Peyer's patch (tissue), 4 donors: ENCODE measurements around the gene INPP5F. TPM values are rescaled to one million over a fixed set of nuclear protein-coding genes. Genes with fewer than 3 reads are reported as not detected.
A peak's percentile ranks its signal among the peaks of the same experiment; 100 is the strongest.

Experiments used
- DNase-seq, 3 donors: peaks; one replicate each; pipeline ENCODE4 v3.0.0-alpha.2; 2017 to 2019
- H3K27ac ChIP-seq, 4 donors: fragments of 200-600 bp; sonication (generic); one replicate each; pipeline ENCODE4 v1.5.1; 2016 to 2019
- H3K27me3 ChIP-seq, 2 donors: fragments of 200-600 bp; sonication (generic); one replicate each; pipeline ENCODE4 v1.5.1; 2019
- H3K36me3 ChIP-seq, 3 donors: fragments of 200-600 bp; sonication (generic); one replicate each; pipeline ENCODE4 v1.5.1; 2016 to 2019
- H3K4me1 ChIP-seq, 4 donors: fragments of 200-600 bp; sonication (generic); one replicate each; pipeline ENCODE4 v1.5.1; 2016 to 2019
- H3K4me3 ChIP-seq, 4 donors: fragments of 200-600 bp; sonication (generic); 1 replicate in 3 of 4; 2 replicates in 1 of 4; pipeline ENCODE4 v1.5.1; 2016 to 2019; ENCODE audit warnings: mild to moderate bottlenecking in 1 of 4
- H3K9me3 ChIP-seq, 4 donors: fragments of 200-600 bp; sonication (generic); one replicate each; pipeline ENCODE4 v1.5.1; 2016 to 2019; ENCODE audit warnings: mild to moderate bottlenecking in 1 of 4
- CTCF ChIP-seq, 6 experiments: fragments of 450-650 bp in 4 of 6; fragments of 200-600 bp in 2 of 6; sonication (generic) in 1 of 6; IDR thresholded peaks; one replicate each; pipeline ENCODE4 v1.5.1; 2017 to 2019; ENCODE audit warnings: antibody characterized with exemption in 6 of 6, mild to moderate bottlenecking in 3 of 6, moderate library complexity in 1 of 6
- POLR2A ChIP-seq, 2 donors: fragments of 450-650 bp; IDR thresholded peaks; one replicate each; pipeline ENCODE4 v1.5.1; 2017; ENCODE audit warnings: antibody characterized with exemption in 2 of 2, mild to moderate bottlenecking in 2 of 2, moderate library complexity in 2 of 2
- total RNA-seq, 4 donors: library from RNA; depleted of rRNA; stranded (reverse); fragments of >200 nt; gene quantifications; one replicate each; pipeline ENCODE4 v1.1.0, GENCODE V29; 2016

INPP5F gene
- total RNA-seq, 4 donors from 2014 or later, result 6.5 to 37.1 (median 10.2) TPM

GRCh38 chr10:119858063-119858462, 132.2 kb downstream of the INPP5F start:
- Histone ChIP-seq H3K27ac (no peak overlapping the region), H3K9me3 (no peaks in the 10 kb centered on the region), H3K4me3 (no peak overlapping the region), H3K36me3 (peaks cover 0 to 35% (median 0%) of the 10 kb centered on the region in 3 donors), H3K4me1 (no peaks in the 10 kb centered on the region), H3K27me3 (no peaks in the 10 kb centered on the region)
- no peak for DNase-seq
- TF ChIP-seq CTCF (IDR thresholded peaks at IDR 0.05) (no peak), POLR2A (IDR thresholded peaks at IDR 0.05) (no peak)

DNA sequence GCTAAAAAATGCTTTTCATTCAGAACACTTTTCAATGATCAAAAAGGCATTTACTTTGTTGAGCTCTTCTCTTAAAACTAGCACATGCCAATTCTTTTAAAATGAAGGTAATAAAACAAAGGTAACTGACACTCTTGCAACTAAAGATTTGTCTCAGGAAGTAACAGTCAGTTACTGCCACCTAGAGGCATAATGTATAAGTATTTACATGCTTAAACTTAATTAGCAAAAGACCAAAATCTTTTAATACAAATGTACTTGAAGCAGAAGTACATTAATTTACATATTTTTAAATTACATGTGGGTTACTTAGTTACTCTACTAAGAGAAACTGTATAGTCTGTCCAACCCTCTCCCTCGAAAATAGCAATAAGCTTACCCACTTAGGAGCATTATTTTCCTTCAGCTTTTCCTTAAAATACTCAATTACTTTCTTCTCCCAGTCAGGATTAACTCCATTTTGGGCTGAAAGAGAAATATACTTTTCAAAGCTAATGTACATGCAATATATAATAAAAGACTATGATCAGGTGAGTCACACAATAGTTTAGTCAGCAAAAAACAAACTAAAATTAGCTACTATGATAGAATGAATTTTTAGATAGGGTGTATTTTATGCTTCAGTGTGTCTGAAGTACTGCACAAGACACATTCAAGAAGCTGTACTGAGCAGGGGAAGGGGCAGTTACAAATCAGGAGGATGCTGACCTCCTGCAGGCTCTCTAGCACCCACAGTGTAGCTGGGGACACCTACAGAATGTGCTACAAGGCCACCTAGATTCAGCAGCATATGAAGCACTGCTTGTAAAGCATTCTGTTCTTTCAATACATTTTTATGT, 133.8 kb downstream of the INPP5F start:
- TF ChIP-seq POLR2A (IDR thresholded peaks at IDR 0.05), result no peak
- TF ChIP-seq CTCF (IDR thresholded peaks at IDR 0.05), result peak in 4 of 6 experiments; percentile 59 to 79 (median 72)
- DNase-seq, result no peak
- H3K4me3 ChIP-seq, result no peak overlapping the region

GRCh38 chr10:119860866-119861607, 135.2 kb downstream of the INPP5F start:
- H3K27me3 ChIP-seq, result no peaks in the 10 kb centered on the region
- H3K27ac ChIP-seq, result no peak overlapping the region
- no peak overlapping the region for H3K4me3 ChIP-seq
- H3K4me1 ChIP-seq, result no peaks in the 10 kb centered on the region
- DNase-seq, result no peak
- TF ChIP-seq CTCF (IDR thresholded peaks at IDR 0.05) (no peak), POLR2A (IDR thresholded peaks at IDR 0.05) (no peak)
- peaks cover 0 to 21% (median 0%) of the 10 kb centered on the region in 3 donors for H3K36me3 ChIP-seq
- no peaks in the 10 kb centered on the region for H3K9me3 ChIP-seq

More for the DNA sequence above, 133.8 kb downstream of the INPP5F start:
- Histone ChIP-seq H3K4me1 (no peaks in the 10 kb centered on the region), H3K36me3 (peaks cover 0 to 28% (median 0%) of the 10 kb centered on the region in 3 donors), H3K27ac (no peak overlapping the region), H3K9me3 (no peaks in the 10 kb centered on the region), H3K27me3 (no peaks in the 10 kb centered on the region)

GRCh38 chr10:119862524-119862923, 136.7 kb downstream of the INPP5F start:
- no peak for TF ChIP-seq POLR2A (IDR thresholded peaks at IDR 0.05)
- TF ChIP-seq CTCF (IDR thresholded peaks at IDR 0.05), result no peak
- no peaks in the 10 kb centered on the region for H3K4me1 ChIP-seq
- DNase-seq, result no peak

GRCh38 chr10:119863951-119864565, 138.2 kb downstream of the INPP5F start:
- no peak overlapping the region for H3K27ac ChIP-seq
- no peaks in the 10 kb centered on the region for H3K4me1 ChIP-seq
- no peak for DNase-seq

More at GRCh38 chr10:119862524-119862923, 136.7 kb downstream of the INPP5F start:
- no peak overlapping the region for H3K4me3 ChIP-seq
- H3K27ac ChIP-seq, result no peak overlapping the region
- H3K27me3 ChIP-seq, result no peaks in the 10 kb centered on the region
- no peaks in the 10 kb centered on the region for H3K9me3 ChIP-seq
- H3K36me3 ChIP-seq, result peaks cover 0 to 8% (median 0%) of the 10 kb centered on the region in 3 donors

More at GRCh38 chr10:119863951-119864565, 138.2 kb downstream of the INPP5F start:
- TF ChIP-seq CTCF (IDR thresholded peaks at IDR 0.05) (no peak), POLR2A (IDR thresholded peaks at IDR 0.05) (no peak)
- no peaks in the 10 kb centered on the region for H3K36me3 ChIP-seq
- no peaks in the 10 kb centered on the region for H3K9me3 ChIP-seq
- H3K27me3 ChIP-seq, result no peaks in the 10 kb centered on the region
- H3K4me3 ChIP-seq, result no peak overlapping the region
